HCT116 (cell line): ENCODE results near the gene CBFA2T3. TPM values are rescaled to one million over a fixed set of nuclear protein-coding genes. Genes with fewer than 3 reads are reported as not detected.

Experiments used
- ATAC-seq: fragments of 200-7000 bp; cut with Tn5 transposase; 2 replicates; pipeline ENCODE4 v1.9.1; 2020; ENCODE audit warnings: mild to moderate bottlenecking, moderate library complexity
- BruUV-seq: library from RNA; stranded (reverse); fragments of 400-500 nt; replicated peaks from 2 replicates; lab custom pipeline; 2021; lab: Mats Ljungman, UMichigan
- CTCF ChIA-PET: fragments of 300-600 bp; sonication (Branson Sonifier 250); formaldehyde crosslinking; loops from one replicate; lab custom pipeline; 2021; ENCODE audit warnings: antibody characterized with exemption; lab: Charles Lee
- POLR2A ChIA-PET: fragments of 300-600, 350-600 bp; sonication (Branson Sonifier 250); formaldehyde crosslinking; loops from one replicate; lab custom pipeline; 2021; ENCODE audit warnings: antibody characterized with exemption; lab: Charles Lee
- RAD21 ChIA-PET, 2 experiments: fragments of 300-600 bp; sonication (Branson Sonifier 250); formaldehyde crosslinking; loops; one replicate each; lab custom pipeline; 2023; ENCODE audit warnings: low total read pairs in 2 of 2; ENCODE audit not compliant: uncharacterized antibody in 2 of 2, unreplicated experiment in 2 of 2, low non-redundant PET in 1 of 2; lab: Charles Lee
- DNase-seq: peaks from one replicate; pipeline ENCODE4 v3.0.0-alpha.2; 2010; ENCODE audit warnings: low read depth, low spot score
- H2AFZ ChIP-seq: fragments of 200-600 bp; shearing (Covaris generic), sonication (generic); 2 replicates; pipeline ENCODE4 v1.6.1; 2017; ENCODE audit warnings: low read depth, mixed run types, mixed read lengths, antibody characterized with exemption, low read length; ENCODE audit not compliant: poor library complexity, severe bottlenecking
- H3K27ac ChIP-seq: 2 replicates; pipeline ENCODE4 v1.5.1; 2012; ENCODE audit warnings: low read depth, low read length
- H3K27me3 ChIP-seq: fragments of 200-600 bp; sonication (generic); 2 replicates; pipeline ENCODE4 v1.6.1; 2016; ENCODE audit warnings: mixed run types, low read length, mixed read lengths; ENCODE audit not compliant: insufficient read depth
- H3K36me3 ChIP-seq, 2 experiments: fragments of 200-500 bp in 1 of 2; fragments of 200-600 bp in 1 of 2; sonication (Bioruptor generic) in 1 of 2; sonication (generic) in 1 of 2; 2 replicates each; pipeline versions ENCODE4 v1.5.1 to v1.6.1; 2014 to 2016; ENCODE audit warnings: low read length in 2 of 2, inconsistent platforms in 1 of 2, mixed read lengths in 1 of 2, mixed run types in 1 of 2; ENCODE audit not compliant: insufficient read depth in 2 of 2, control insufficient read depth in 1 of 2
- H3K4me1 ChIP-seq, 2 experiments: fragments of 200-600 bp in 1 of 2; sonication (generic) in 1 of 2; 2 replicates each; pipeline versions ENCODE4 v1.5.1 to v1.6.1; 2012 to 2017; ENCODE audit warnings: low read length in 2 of 2, inconsistent platforms in 1 of 2, mild to moderate bottlenecking in 1 of 2, mixed read lengths in 1 of 2, mixed run types in 1 of 2, moderate library complexity in 1 of 2; ENCODE audit not compliant: insufficient read depth in 2 of 2, control insufficient read depth in 1 of 2
- H3K4me2 ChIP-seq: fragments of 200-600 bp; sonication (generic); 2 replicates; pipeline ENCODE4 v1.6.1; 2017; ENCODE audit warnings: mixed run types, low read length, mixed read lengths
- H3K4me3 ChIP-seq, 2 experiments: fragments of 200-600 bp in 1 of 2; sonication (generic) in 1 of 2; replicated peaks in 1 of 2; 2 replicates each; pipeline ENCODE4 v1.5.1; 2011 to 2016; ENCODE audit warnings: low read length in 2 of 2, control low read depth in 1 of 2, low read depth in 1 of 2, mild to moderate bottlenecking in 1 of 2, mixed read lengths in 1 of 2, mixed run types in 1 of 2
- H3K79me2 ChIP-seq: fragments of 200-600 bp; sonication (generic); 2 replicates; pipeline ENCODE4 v1.6.1; 2017; ENCODE audit warnings: mild to moderate bottlenecking, mixed run types, low read length, moderate library complexity, mixed read lengths; ENCODE audit not compliant: insufficient read depth
- H3K9ac ChIP-seq: fragments of 200-600 bp; sonication (generic); 2 replicates; pipeline ENCODE4 v1.6.1; 2016; ENCODE audit warnings: low read length, mixed read lengths
- H3K9me2 ChIP-seq: fragments of 200-600 bp; sonication (generic), shearing (Covaris generic); 2 replicates; pipeline ENCODE4 v1.6.1; 2017; ENCODE audit warnings: mixed run types, mild to moderate bottlenecking, moderate library complexity; ENCODE audit not compliant: insufficient read depth
- H3K9me3 ChIP-seq, 2 experiments: fragments of 200-500 bp in 1 of 2; fragments of 200-600 bp in 1 of 2; sonication (Bioruptor generic) in 1 of 2; sonication (generic) in 1 of 2; 2 replicates each; pipeline ENCODE4 v1.6.1; 2014 to 2017; ENCODE audit warnings: low read length in 2 of 2, mixed read lengths in 2 of 2, inconsistent platforms in 1 of 2, low read depth in 1 of 2, mild to moderate bottlenecking in 1 of 2, mixed run types in 1 of 2, moderate library complexity in 1 of 2; ENCODE audit not compliant: control insufficient read depth in 1 of 2, insufficient read depth in 1 of 2
- H4K20me1 ChIP-seq: fragments of 200-600 bp; sonication (generic), shearing (Covaris generic); 2 replicates; pipeline ENCODE4 v1.6.1; 2017; ENCODE audit warnings: mixed run types, mild to moderate bottlenecking, moderate library complexity; ENCODE audit not compliant: insufficient read depth
- ATF3 ChIP-seq: IDR thresholded peaks from 2 replicates; pipeline ENCODE4 v1.6.1; 2012
- CBX3 ChIP-seq: IDR thresholded peaks from 2 replicates; pipeline ENCODE4 v1.6.1; 2012; ENCODE audit warnings: low read depth
- CEBPB ChIP-seq: IDR thresholded peaks from 2 replicates; pipeline ENCODE4 v1.6.1; 2012; ENCODE audit warnings: low read depth
- ELF1 ChIP-seq: IDR thresholded peaks from 2 replicates; pipeline ENCODE4 v1.6.1; 2012; ENCODE audit warnings: low read depth, borderline replicate concordance
- EZH2 ChIP-seq: fragments of 200-600 bp; sonication (generic); IDR thresholded peaks from 2 replicates; pipeline ENCODE4 v1.6.1; 2017; ENCODE audit warnings: antibody characterized with exemption, mixed run types
- EZH2phosphoT487 ChIP-seq: fragments of 200-600 bp; IDR thresholded peaks from 2 replicates; pipeline ENCODE4 v1.6.1; 2018; ENCODE audit warnings: antibody characterized with exemption, borderline replicate concordance
- FOSL1 ChIP-seq: IDR thresholded peaks from 2 replicates; pipeline ENCODE4 v1.6.1; 2012; ENCODE audit warnings: low read depth
- MAX ChIP-seq: IDR thresholded peaks from 2 replicates; pipeline ENCODE4 v1.6.1; 2012
- POLR2A ChIP-seq: IDR thresholded peaks from 2 replicates; pipeline ENCODE4 v1.7.0; 2011; ENCODE audit warnings: borderline replicate concordance; ENCODE audit not compliant: insufficient read depth, insufficient read length; ENCODE audit errors: extremely low read depth
- REST ChIP-seq: IDR thresholded peaks from 2 replicates; pipeline ENCODE4 v1.6.1; 2012; ENCODE audit warnings: low read depth
- SRF ChIP-seq: IDR thresholded peaks from 2 replicates; pipeline ENCODE4 v1.6.1; 2012; ENCODE audit warnings: low read depth
- YY1 ChIP-seq: IDR thresholded peaks from 2 replicates; pipeline ENCODE4 v1.6.1; 2011; ENCODE audit warnings: low read length, low read depth, moderate library complexity, mild to moderate bottlenecking; ENCODE audit not compliant: insufficient replicate concordance; ENCODE audit errors: extremely low read depth
- ZBTB33 ChIP-seq: IDR thresholded peaks from 2 replicates; pipeline ENCODE4 v1.6.1; 2011; ENCODE audit warnings: mild to moderate bottlenecking, low read length, moderate library complexity; ENCODE audit not compliant: insufficient replicate concordance; ENCODE audit errors: extremely low read depth
- ZNF274 ChIP-seq: fragments of 200-500 bp; sonication (Bioruptor generic); IDR thresholded peaks from 2 replicates; pipeline ENCODE4 v1.6.1; 2014; ENCODE audit warnings: mild to moderate bottlenecking, low read depth, low read length, inconsistent platforms
- intact Hi-C: fragments of 100-400 bp; cut with micrococcal nuclease; formaldehyde crosslinking; loops from 2 replicates; pipeline ENCODE4 v1.10.0; 2022
- total RNA-seq: library from RNA; stranded (reverse); gene quantifications from one replicate; pipeline ENCODE4 v1.2.1, GENCODE V29; 2021; ENCODE audit not compliant: unreplicated experiment

The CBFA2T3 gene
- total RNA-seq, 1 experiment from 2014 or later = 19.1 TPM

GRCh38 chr16:88911946-88912310 lies 65.1 kb downstream of the CBFA2T3 start:
- Histone ChIP-seq H2AFZ (no peak overlapping the region), H4K20me1 (no peaks in the 10 kb centered on the region), H3K9me2 (no peaks in the 10 kb centered on the region)
- no peak for TF ChIP-seq YY1
- no peak for TF ChIP-seq CEBPB
- no peak for TF ChIP-seq ELF1
- no peak for TF ChIP-seq CBX3
- no peak for TF ChIP-seq POLR2A
- TF ChIP-seq SRF = no peak
- TF ChIP-seq, all 23 proteins: peak for 0
- Histone ChIP-seq H3K4me1 (peaks cover 17 to 25% of the 10 kb centered on the region in 2 experiments), H3K4me2 (no peak overlapping the region), H3K9me3 (peaks cover 0 to 10% of the 10 kb centered on the region in 2 experiments; a peak in 1 of 4 replicates), H3K79me2 (no peaks in the 10 kb centered on the region), H3K4me3 (no peak overlapping the region), H3K36me3 (no peaks in the 10 kb centered on the region), H3K27me3 (no peaks in the 10 kb centered on the region), H3K27ac (no peak overlapping the region), H3K9ac (no peak overlapping the region)
- ATAC-seq (no peak), DNase-seq (no peak)
- RAD21 ChIA-PET = no interaction called here
- intact Hi-C loops = no loop called here
- POLR2A ChIA-PET = no interaction called here
- no TSS peak for BruUV-seq
- CTCF ChIA-PET = no interaction called here

GRCh38 chr16:88911136-88911945 lies 65.7 kb downstream of the CBFA2T3 start:
- ChIA-PET CTCF (no interaction called here), POLR2A (no interaction called here), RAD21 (no interaction called here)
- H3K4me3 ChIP-seq = no peak overlapping the region
- ATAC-seq (no peak), DNase-seq (no peak)
- no peaks in the 10 kb centered on the region for H3K79me2 ChIP-seq
- no peak overlapping the region for H2AFZ ChIP-seq
- H3K36me3 ChIP-seq = no peaks in the 10 kb centered on the region
- no peaks in the 10 kb centered on the region for H3K27me3 ChIP-seq
- no peaks in the 10 kb centered on the region for H4K20me1 ChIP-seq
- intact Hi-C loops = no loop called here
- no peak overlapping the region for H3K27ac ChIP-seq
- peaks cover 17 to 26% of the 10 kb centered on the region in 2 experiments for H3K4me1 ChIP-seq
- peaks cover 0 to 10% of the 10 kb centered on the region in 2 experiments; a peak in 1 of 4 replicates for H3K9me3 ChIP-seq
- BruUV-seq = no TSS peak
- no peak overlapping the region for H3K4me2 ChIP-seq
- no peak for TF ChIP-seq ZNF274
- TF ChIP-seq CEBPB = no peak
- no peak for TF ChIP-seq EZH2phosphoT487
- TF ChIP-seq ZBTB33 = no peak
- TF ChIP-seq MAX = no peak
- no peak for TF ChIP-seq ATF3
- TF ChIP-seq FOSL1 = no peak
- TF ChIP-seq REST = no peak
- no peak for TF ChIP-seq EZH2
- no peak overlapping the region for H3K9ac ChIP-seq
- H3K9me2 ChIP-seq = no peaks in the 10 kb centered on the region
